Naive thymus-derived CD4-positive, alpha-beta T cell (primary cell): ENCODE data around the gene ART3. TPM values are rescaled to one million over a fixed set of nuclear protein-coding genes. Genes with fewer than 3 reads are reported as not detected.

Experiments used
- ATAC-seq: fragments of 150-1000 bp; cut with Tn5 transposase; 2 replicates; pipeline ENCODE4 v1.10.0; 2021; ENCODE audit warnings: mild to moderate bottlenecking, moderate library complexity
- CTCF ChIA-PET: fragments of 350-600 bp; sonication (Branson Sonifier 250); formaldehyde crosslinking; loops from one replicate; lab custom pipeline; 2021; ENCODE audit warnings: antibody characterized with exemption; lab: Charles Lee
- POLR2A ChIA-PET: fragments of 350-600 bp; sonication (Branson Sonifier 250); formaldehyde crosslinking; loops from one replicate; lab custom pipeline; 2021; ENCODE audit warnings: antibody characterized with exemption, inconsistent platforms; lab: Charles Lee
- DNase-seq, 9 donors: peaks; one replicate each; pipeline versions ENCODE4 v3.0.0 to v3.0.0-alpha.2; 2020 to 2022; ENCODE audit warnings: mixed read lengths in 1 of 9
- H3K27ac ChIP-seq: one replicate; pipeline ENCODE4 v1.7.0; 2013; ENCODE audit warnings: mild to moderate bottlenecking, low read depth, low read length, moderate library complexity
- H3K27me3 ChIP-seq, 2 donors: one replicate each; pipeline ENCODE4 v1.7.0; 2013; ENCODE audit warnings: low read length in 2 of 2, mild to moderate bottlenecking in 2 of 2, moderate library complexity in 2 of 2; ENCODE audit not compliant: control insufficient read depth in 2 of 2, insufficient read depth in 2 of 2
- H3K36me3 ChIP-seq, 3 experiments: 1 replicate in 2 of 3; 2 replicates in 1 of 3; pipeline ENCODE4 v1.7.0; 2013; ENCODE audit warnings: low read length in 3 of 3, mild to moderate bottlenecking in 3 of 3, moderate library complexity in 1 of 3; ENCODE audit not compliant: insufficient read depth in 3 of 3, control insufficient read depth in 2 of 3
- H3K4me1 ChIP-seq, 2 donors: one replicate each; pipeline ENCODE4 v1.7.0; 2013; ENCODE audit warnings: low read length in 2 of 2, mild to moderate bottlenecking in 2 of 2, moderate library complexity in 1 of 2; ENCODE audit not compliant: control insufficient read depth in 2 of 2, insufficient read depth in 2 of 2
- H3K4me3 ChIP-seq: 2 replicates; pipeline ENCODE4 v1.7.0; 2013; ENCODE audit warnings: mild to moderate bottlenecking, low read length
- H3K9me3 ChIP-seq, 3 experiments: 1 replicate in 2 of 3; 2 replicates in 1 of 3; pipeline ENCODE4 v1.7.0; 2013; ENCODE audit warnings: low read length in 3 of 3; ENCODE audit not compliant: control insufficient read depth in 2 of 3
- H3K27ac Mint-ChIP-seq, 9 donors: one replicate each; pipeline ENCODE4 v1.8.0; 2020 to 2022; ENCODE audit warnings: mixed read lengths in 9 of 9, mild to moderate bottlenecking in 8 of 9, moderate library complexity in 5 of 9, inconsistent platforms in 2 of 9
- H3K27me3 Mint-ChIP-seq, 5 donors: one replicate each; pipeline ENCODE4 v1.8.0; 2021 to 2022; ENCODE audit warnings: mixed read lengths in 5 of 5, mild to moderate bottlenecking in 1 of 5
- H3K36me3 Mint-ChIP-seq, 5 donors: one replicate each; pipeline ENCODE4 v1.8.0; 2020 to 2022; ENCODE audit warnings: mixed read lengths in 5 of 5, mild to moderate bottlenecking in 3 of 5, inconsistent platforms in 1 of 5
- H3K4me1 Mint-ChIP-seq, 7 donors: one replicate each; pipeline ENCODE4 v1.8.0; 2020 to 2022; ENCODE audit warnings: mixed read lengths in 7 of 7, mild to moderate bottlenecking in 3 of 7, inconsistent platforms in 1 of 7
- H3K4me3 Mint-ChIP-seq, 10 donors: one replicate each; pipeline ENCODE4 v1.8.0; 2020 to 2022; ENCODE audit warnings: mild to moderate bottlenecking in 10 of 10, mixed read lengths in 10 of 10, moderate library complexity in 6 of 10, inconsistent platforms in 2 of 10
- H3K9me3 Mint-ChIP-seq, 11 donors: one replicate each; pipeline ENCODE4 v1.8.0; 2020 to 2022; ENCODE audit warnings: mixed read lengths in 11 of 11, mild to moderate bottlenecking in 4 of 11, inconsistent platforms in 1 of 11, moderate library complexity in 1 of 11
- intact Hi-C, 2 donors: fragments of 100-400 bp; cut with micrococcal nuclease; formaldehyde crosslinking; loops; one replicate each; pipeline ENCODE4 v1.15.1; 2023
- polyA plus RNA-seq, 2 donors: library from polyadenylated mRNA; unstranded; fragments of 300-500 nt; fragmentation: Illumina TruSeq; gene quantifications; one replicate each; pipeline ENCODE4 v1.2.3, GENCODE V29; 2021
- total RNA-seq, 6 experiments: library from RNA in 5 of 6; stranded (reverse) in 5 of 6; gene quantifications; 1 replicate in 5 of 6; 2 replicates in 1 of 6; pipeline ENCODE4 v1.2.3 and lab custom pipeline; 2021 to 2026

ART3 gene
- total and polyA plus RNA-seq, 7 experiments from 2014 or later: not detected

DNA sequence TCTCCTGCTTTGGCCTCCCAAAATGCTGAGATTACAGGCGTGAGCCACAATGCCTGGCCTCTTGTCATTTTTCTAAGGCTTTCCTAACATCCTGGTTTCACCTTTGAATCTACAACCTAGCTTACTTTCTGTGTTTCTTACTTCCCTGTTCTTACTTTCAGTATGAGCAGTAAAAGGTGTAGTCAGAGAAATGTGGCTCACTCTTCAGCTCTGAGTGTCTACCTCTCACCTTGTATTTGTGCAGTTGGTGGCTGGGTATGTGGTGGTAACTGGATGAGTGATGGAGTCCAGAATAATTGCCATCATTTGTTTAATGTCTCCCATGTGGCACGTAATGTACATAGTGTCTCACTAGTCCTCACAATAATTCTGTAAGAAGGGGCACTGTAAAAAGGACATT lies 19.5 kb upstream of the ART3 start:
- no peak overlapping the region for H3K4me3 Mint-ChIP-seq
- Histone ChIP-seq H3K36me3 (no peaks in the 10 kb centered on the region), H3K9me3 (no peaks in the 10 kb centered on the region), H3K4me1 (no peaks in the 10 kb centered on the region), H3K27ac (no peak overlapping the region), H3K27me3 (no peaks in the 10 kb centered on the region), H3K4me3 (no peak overlapping the region)
- H3K27me3 Mint-ChIP-seq: peaks cover 0 to 20% (median 5%) of the 10 kb centered on the region in 5 donors
- H3K4me1 Mint-ChIP-seq: peaks cover 0 to 46% (median 0%) of the 10 kb centered on the region in 7 donors
- no peaks in the 10 kb centered on the region for H3K9me3 Mint-ChIP-seq
- H3K27ac Mint-ChIP-seq: no peak overlapping the region
- POLR2A ChIA-PET: no interaction called here
- no peaks in the 10 kb centered on the region for H3K36me3 Mint-ChIP-seq
- DNase-seq (no peak), ATAC-seq (no peak)
- intact Hi-C loops: no loop called here
- CTCF ChIA-PET: no interaction called here

GRCh38 chr4:76055421-76055820 lies 19.1 kb upstream of the ART3 start:
- Histone ChIP-seq H3K9me3 (no peaks in the 10 kb centered on the region), H3K4me1 (no peaks in the 10 kb centered on the region), H3K4me3 (no peak overlapping the region), H3K27me3 (no peaks in the 10 kb centered on the region), H3K27ac (no peak overlapping the region), H3K36me3 (no peaks in the 10 kb centered on the region)
- Mint-ChIP-seq H3K4me1 (peaks cover 0 to 50% (median 0%) of the 10 kb centered on the region in 7 donors), H3K27ac (no peak overlapping the region), H3K4me3 (no peak overlapping the region), H3K36me3 (no peaks in the 10 kb centered on the region), H3K27me3 (peaks cover 0 to 20% (median 5%) of the 10 kb centered on the region in 5 donors), H3K9me3 (no peaks in the 10 kb centered on the region)
- ATAC-seq (no peak), DNase-seq (no peak)
- intact Hi-C loops: no loop called here
- CTCF ChIA-PET: no interaction called here
- POLR2A ChIA-PET: no interaction called here

- DNase-seq: no peak
- Histone ChIP-seq H3K4me1 (no peaks in the 10 kb centered on the region), H3K36me3 (no peaks in the 10 kb centered on the region), H3K27ac (no peak overlapping the region), H3K27me3 (no peaks in the 10 kb centered on the region), H3K4me3 (no peak overlapping the region), H3K9me3 (no peaks in the 10 kb centered on the region)
- H3K36me3 Mint-ChIP-seq: no peaks in the 10 kb centered on the region
- no peak overlapping the region for H3K27ac Mint-ChIP-seq
- H3K27me3 Mint-ChIP-seq: peaks cover 0 to 24% (median 5%) of the 10 kb centered on the region in 5 donors
- intact Hi-C loops: no loop called here
- no peaks in the 10 kb centered on the region for H3K9me3 Mint-ChIP-seq
- ATAC-seq: no peak
- peaks cover 0 to 61% (median 0%) of the 10 kb centered on the region in 7 donors for H3K4me1 Mint-ChIP-seq
- ChIA-PET POLR2A (no interaction called here), CTCF (interaction anchor here (1.3 kb wide), 2 partner anchors 63 to 64 kb away, joined by 3 to 4 read pairs; no protein-coding TSS in a partner anchor)
- H3K4me3 Mint-ChIP-seq: no peak overlapping the region
These were observed 16.2 kb upstream of the ART3 start for GRCh38 chr4:76058302-76058701.

- Mint-ChIP-seq H3K36me3 (no peaks in the 10 kb centered on the region), H3K4me3 (peak overlapping the region in 1 of 10 donors; percentile 29), H3K4me1 (peaks cover 0 to 57% (median 0%) of the 10 kb centered on the region in 7 donors), H3K27me3 (peaks cover 0 to 20% (median 5%) of the 10 kb centered on the region in 5 donors), H3K27ac (peak overlapping the region in 1 of 9 donors; percentile 71), H3K9me3 (no peaks in the 10 kb centered on the region)
- ChIA-PET CTCF (interaction anchor here (1.3 kb wide), 2 partner anchors 63 to 64 kb away, joined by 3 to 4 read pairs; no protein-coding TSS in a partner anchor), POLR2A (no interaction called here)
- H3K4me1 ChIP-seq: no peaks in the 10 kb centered on the region
- H3K27ac ChIP-seq: no peak overlapping the region
- intact Hi-C loops: no loop called here
- H3K36me3 ChIP-seq: no peaks in the 10 kb centered on the region
- no peaks in the 10 kb centered on the region for H3K27me3 ChIP-seq
- H3K9me3 ChIP-seq: no peaks in the 10 kb centered on the region
- DNase-seq: no peak
- ATAC-seq: no peak
- H3K4me3 ChIP-seq: no peak overlapping the region
These were observed 15.6 kb upstream of the ART3 start for GRCh38 chr4:76058888-76059426.

DNA sequence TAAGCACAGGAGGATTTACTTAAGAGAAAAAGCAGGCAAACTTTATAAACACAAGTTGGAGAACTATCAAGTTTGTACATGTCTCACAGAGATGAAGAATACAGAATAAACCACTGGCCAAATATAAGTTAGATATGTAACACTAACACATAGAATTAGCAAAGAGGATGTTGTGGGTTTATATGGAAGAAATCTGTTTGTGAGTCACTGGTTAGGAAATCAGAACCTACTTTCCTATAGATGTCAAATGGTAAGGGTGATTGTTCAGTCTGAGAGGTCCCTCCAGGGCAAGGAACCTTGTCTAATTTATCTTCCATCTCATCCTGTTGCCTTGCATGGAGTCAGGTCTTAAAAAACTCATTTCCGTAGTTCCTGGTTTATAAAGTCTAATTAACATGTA lies 14.8 kb upstream of the ART3 start:
- H3K27ac ChIP-seq: no peak overlapping the region
- CTCF ChIA-PET: no interaction called here
- peak overlapping the region in 1 of 9 donors; percentile 1 for H3K27ac Mint-ChIP-seq

DNA sequence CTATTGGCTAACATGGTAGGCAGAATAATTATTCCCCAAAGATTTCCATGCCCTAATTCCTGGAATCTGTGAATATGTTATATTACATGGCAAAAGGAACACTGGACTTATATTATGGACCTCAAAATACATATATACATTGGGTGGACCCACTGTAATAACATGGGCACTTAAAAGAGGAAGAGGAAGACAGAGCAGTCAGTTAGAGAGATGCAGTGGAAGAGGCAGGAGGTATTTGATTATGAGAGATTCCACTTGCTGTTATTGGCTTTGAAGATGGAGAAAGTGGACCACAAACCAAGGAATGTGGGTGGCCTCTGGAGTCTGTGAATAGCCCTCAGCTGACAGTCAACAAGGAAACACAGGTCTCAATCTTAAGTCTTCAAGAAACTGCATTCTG lies 14.0 kb upstream of the ART3 start:
- Histone ChIP-seq H3K4me3 (no peak overlapping the region), H3K4me1 (no peaks in the 10 kb centered on the region), H3K27me3 (no peaks in the 10 kb centered on the region), H3K9me3 (no peaks in the 10 kb centered on the region), H3K36me3 (no peaks in the 10 kb centered on the region), H3K27ac (no peak overlapping the region)
- intact Hi-C loops: no loop called here
- CTCF ChIA-PET: no interaction called here
- Mint-ChIP-seq H3K4me3 (no peak overlapping the region), H3K27me3 (peaks cover 0 to 17% (median 5%) of the 10 kb centered on the region in 5 donors), H3K27ac (no peak overlapping the region), H3K36me3 (no peaks in the 10 kb centered on the region), H3K9me3 (no peaks in the 10 kb centered on the region), H3K4me1 (peaks cover 0 to 49% (median 0%) of the 10 kb centered on the region in 7 donors)
- POLR2A ChIA-PET: no interaction called here
- ATAC-seq (no peak), DNase-seq (no peak)

More for the DNA sequence above, 14.8 kb upstream of the ART3 start:
- ATAC-seq: peak; percentile 72
- Histone ChIP-seq H3K4me3 (no peak overlapping the region), H3K27me3 (no peaks in the 10 kb centered on the region), H3K4me1 (no peaks in the 10 kb centered on the region), H3K36me3 (no peaks in the 10 kb centered on the region), H3K9me3 (no peaks in the 10 kb centered on the region)
- no peaks in the 10 kb centered on the region for H3K36me3 Mint-ChIP-seq
- H3K9me3 Mint-ChIP-seq: no peaks in the 10 kb centered on the region
- H3K4me1 Mint-ChIP-seq: peaks cover 0 to 57% (median 0%) of the 10 kb centered on the region in 7 donors
- H3K4me3 Mint-ChIP-seq: peak overlapping the region in 1 of 10 donors; percentile 3
- DNase-seq: no peak
- intact Hi-C loops: no loop called here
- POLR2A ChIA-PET: interaction anchor here (0.6 kb wide), 1 partner anchor 64 kb away, joined by 3 read pairs; no protein-coding TSS in a partner anchor
- H3K27me3 Mint-ChIP-seq: peaks cover 0 to 21% (median 5%) of the 10 kb centered on the region in 5 donors

GRCh38 chr4:76061421-76061820 lies 13.1 kb upstream of the ART3 start:
- ATAC-seq (no peak), DNase-seq (no peak)
- Histone ChIP-seq H3K4me1 (no peaks in the 10 kb centered on the region), H3K4me3 (no peak overlapping the region), H3K27me3 (no peaks in the 10 kb centered on the region), H3K27ac (no peak overlapping the region), H3K9me3 (no peaks in the 10 kb centered on the region), H3K36me3 (no peaks in the 10 kb centered on the region)
- intact Hi-C loops: no loop called here
- Mint-ChIP-seq H3K27me3 (peaks cover 0 to 8% (median under 1%) of the 10 kb centered on the region in 5 donors), H3K36me3 (no peaks in the 10 kb centered on the region), H3K4me1 (peaks cover 0 to 42% (median 0%) of the 10 kb centered on the region in 7 donors), H3K9me3 (no peaks in the 10 kb centered on the region), H3K27ac (no peak overlapping the region), H3K4me3 (no peak overlapping the region)
- ChIA-PET POLR2A (no interaction called here), CTCF (interaction anchor here (0.6 to 1.0 kb wide), 3 partner anchors 32 to 137 kb away, joined by 3 to 4 read pairs (median 3); no protein-coding TSS in a partner anchor)
